Glomerular endothelial cell (primary cell): ENCODE data around the gene SMYD4. TPM values are rescaled to one million over a fixed set of nuclear protein-coding genes. Genes with fewer than 3 reads are reported as not detected.
"Not testable (repeated sequence)": the region's sequence is repeated elsewhere in the genome, so short reads cannot be mapped to it uniquely, and the experiment has no call there.

Experiments used
- DNase-seq: peaks from one replicate; pipeline ENCODE4 v3.0.0-alpha.2; 2011; ENCODE audit warnings: low read depth, low spot score; ENCODE audit errors: extremely low read depth
- total RNA-seq: library from RNA; depleted of rRNA; stranded (reverse); fragments of >200 nt; gene quantifications from 2 replicates; pipeline ENCODE4 v1.2.3, GENCODE V29; 2015

SMYD4 gene
- total RNA-seq, 1 donor from 2014 or later = 9.2 TPM

DNA sequence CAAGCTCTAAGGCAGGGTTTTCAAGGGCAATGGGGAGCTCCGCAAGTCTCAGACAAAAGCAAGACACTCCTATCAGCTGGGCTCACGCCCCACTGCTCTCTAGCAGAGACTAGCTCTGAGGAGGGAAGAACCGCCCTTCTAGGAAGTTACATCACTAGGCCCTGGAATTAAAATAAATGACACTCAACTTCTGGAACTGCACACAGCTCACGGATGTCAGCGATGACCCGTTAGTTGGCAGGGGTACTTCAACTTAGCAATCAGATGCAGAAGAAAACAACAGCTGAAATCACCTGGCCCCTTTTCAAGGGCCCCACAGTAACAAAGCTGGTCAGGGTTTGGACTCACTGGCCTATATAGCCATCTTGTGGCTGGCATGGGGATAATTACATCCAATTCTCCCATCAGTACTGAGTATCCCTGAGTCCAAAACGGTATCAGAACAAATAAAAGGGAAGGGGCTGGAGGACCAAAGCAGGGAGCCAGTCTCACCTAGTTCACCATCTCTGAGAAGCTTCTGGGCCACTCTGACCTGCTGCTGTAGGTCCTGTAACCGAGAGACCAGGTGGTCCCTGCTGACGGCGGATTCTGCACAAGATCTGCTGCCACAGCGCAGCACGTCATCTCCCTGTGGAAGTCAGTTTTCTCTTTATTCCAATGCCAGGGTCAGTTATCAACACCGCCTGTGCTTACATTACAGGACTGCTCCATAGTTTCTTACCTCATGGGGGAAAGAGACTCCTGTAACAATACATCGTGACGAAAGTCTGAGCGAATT, 45.7 kb downstream of the SMYD4 start:
- no peak for DNase-seq

DNA sequence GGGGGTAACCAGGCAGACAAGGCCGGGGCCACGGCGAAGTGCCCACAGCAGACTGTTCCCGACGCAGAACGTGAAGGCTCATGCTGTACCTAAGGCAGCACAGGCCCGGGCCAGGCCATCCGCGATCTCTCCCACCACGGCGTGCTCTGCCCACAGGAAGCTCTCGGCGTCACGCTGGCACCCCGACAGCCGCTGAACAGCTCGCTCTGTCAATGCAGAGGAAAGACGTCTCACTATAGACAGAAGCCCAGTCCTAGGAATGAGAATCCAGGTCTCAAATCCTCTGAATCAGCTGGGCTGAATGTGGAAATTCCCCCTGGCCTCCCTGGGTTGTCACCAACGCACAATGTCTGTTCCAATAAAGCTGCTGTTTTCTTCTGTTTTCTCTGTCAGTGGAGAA, 46.4 kb downstream of the SMYD4 start:
- DNase-seq = no peak

DNA sequence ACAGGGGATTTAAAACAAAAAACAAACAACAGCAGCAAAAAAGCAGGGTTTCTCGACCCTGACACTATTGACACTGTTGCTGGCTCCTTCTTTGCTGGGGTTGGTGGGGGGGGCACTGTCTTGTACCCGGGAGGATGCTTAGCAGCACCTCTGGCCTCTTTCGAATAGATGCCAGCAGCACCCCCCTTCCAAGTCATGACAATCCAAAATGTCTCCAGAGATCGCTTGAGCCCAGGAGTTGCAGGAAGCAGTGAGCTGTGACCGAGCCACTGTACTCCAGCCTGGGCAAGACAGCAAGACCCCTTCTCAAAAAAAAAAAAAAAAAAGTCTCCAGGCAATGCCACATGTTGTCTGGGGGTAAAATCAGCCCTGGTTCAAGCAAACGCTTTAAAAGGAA, 47.5 kb downstream of the SMYD4 start:
- no peak for DNase-seq

DNA sequence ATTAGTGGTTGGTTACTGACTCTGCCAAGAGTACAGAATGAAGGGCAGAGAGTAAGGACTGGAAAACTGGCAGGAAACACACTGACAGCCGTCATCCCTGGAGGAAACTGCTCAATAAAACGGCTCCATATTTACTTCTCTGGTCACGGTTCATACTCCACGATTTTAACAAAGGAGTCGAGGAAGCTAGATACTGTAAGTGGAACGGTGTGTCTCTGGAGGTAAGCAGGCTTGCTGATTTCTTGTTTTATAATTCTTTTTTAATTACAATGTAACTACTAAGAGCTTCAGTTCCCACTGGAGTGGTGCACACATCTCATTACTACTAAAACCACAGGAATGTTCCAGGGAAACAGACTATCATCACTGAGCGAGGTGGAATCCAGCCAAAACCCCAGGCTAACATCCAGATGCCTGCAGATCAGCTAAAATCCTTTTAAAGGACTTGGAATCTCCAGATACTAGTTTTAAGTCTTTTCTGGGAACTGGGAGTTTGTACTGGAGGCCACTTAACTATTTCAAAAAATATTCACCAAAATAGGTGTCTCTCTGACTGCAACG, 50.1 kb downstream of the SMYD4 start:
- DNase-seq = no peak

DNA sequence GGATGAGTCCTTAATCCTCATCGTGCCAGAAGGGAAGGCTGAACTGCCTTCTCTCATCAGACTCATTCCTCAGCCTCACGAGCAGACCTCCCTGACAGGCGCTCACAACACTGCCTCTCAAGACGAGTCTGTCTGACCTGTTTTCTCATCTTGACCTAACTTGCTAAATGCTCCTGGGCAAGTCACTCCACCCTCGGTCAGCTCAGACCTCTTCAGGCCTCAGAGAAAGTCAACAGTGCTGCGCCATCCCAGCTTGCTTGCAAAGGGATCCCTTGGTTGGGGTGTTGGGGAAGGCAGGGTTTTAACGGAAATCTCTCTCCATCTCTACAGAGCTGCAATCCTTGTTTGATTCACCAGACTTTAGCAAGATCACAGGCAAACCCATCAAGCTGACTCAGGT, 52.8 kb downstream of the SMYD4 start:
- no peak for DNase-seq

DNA sequence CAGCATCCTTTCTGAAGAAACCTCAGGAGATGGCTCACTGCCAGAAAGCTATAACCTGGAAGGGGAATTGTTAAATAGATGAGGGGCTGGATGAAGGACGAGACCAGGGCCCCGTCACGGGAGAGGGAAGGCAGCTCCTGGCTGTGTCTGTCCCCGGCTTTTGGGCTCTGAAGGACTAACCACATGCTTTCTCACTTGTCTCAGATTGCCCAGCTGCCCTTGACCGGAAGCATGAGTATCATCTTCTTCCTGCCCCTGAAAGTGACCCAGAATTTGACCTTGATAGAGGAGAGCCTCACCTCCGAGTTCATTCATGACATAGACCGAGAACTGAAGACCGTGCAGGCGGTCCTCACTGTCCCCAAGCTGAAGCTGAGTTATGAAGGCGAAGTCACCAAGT, 53.4 kb downstream of the SMYD4 start:
- no peak for DNase-seq

DNA sequence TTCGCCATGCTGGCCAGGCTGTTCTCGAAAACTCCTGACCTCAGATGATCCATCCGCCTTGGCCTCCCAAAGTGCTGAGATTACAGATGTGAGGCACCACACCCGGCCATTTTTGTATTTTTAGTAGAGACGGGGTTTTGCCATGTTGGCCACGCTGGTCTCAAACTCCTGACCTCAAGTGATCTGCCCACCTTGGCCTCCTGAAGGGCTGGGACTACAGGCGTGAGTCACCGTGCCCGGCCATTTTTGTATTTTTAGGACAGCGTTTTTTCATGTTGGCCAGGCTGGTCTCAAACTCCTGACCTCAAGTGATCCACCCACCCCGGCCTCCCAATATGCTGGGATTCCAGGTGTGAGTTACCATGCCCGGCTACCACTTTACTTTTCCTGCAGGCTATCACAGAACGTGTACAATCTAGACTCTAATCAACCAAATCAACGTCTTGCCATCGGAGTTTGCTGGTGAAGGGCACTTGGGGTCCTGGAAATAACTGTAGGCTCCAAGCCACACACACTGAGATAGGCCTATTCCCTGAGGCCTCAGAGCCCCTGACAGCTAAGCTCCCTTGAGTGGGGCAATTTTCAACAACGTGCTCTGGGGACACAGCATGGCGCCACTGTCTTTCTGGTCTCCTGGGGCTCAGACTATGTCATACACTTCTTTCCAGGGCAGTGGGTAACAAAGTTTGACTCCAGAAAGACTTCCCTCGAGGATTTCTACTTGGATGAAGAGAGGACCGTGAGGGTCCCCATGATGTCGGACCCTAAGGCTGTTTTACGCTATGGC, 55.1 kb downstream of the SMYD4 start:
- no peak for DNase-seq

DNA sequence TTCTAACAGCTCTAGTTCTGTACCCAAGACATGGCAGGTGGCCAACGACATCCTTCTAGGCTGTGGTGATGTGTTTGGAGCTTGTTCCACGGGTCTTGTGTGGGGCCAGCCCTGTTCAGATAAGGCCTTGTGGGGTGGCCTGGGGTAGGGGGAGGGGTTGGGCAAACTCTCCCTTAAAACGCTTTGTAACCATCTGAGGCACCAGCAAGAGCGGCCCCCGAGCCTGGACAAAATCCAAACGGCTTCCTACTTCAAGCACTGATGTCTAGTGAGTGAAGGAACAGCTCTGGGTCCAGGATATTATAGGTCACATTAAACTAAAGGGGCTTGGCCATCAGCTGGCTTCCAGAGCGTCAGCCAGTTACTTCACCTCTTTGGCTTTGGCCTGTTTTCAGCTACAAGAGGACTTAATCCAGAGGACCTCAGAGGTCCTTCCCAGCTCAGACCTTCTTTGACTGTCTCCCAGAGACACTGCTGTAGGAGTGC, 56.0 kb downstream of the SMYD4 start:
- DNase-seq = no peak

DNA sequence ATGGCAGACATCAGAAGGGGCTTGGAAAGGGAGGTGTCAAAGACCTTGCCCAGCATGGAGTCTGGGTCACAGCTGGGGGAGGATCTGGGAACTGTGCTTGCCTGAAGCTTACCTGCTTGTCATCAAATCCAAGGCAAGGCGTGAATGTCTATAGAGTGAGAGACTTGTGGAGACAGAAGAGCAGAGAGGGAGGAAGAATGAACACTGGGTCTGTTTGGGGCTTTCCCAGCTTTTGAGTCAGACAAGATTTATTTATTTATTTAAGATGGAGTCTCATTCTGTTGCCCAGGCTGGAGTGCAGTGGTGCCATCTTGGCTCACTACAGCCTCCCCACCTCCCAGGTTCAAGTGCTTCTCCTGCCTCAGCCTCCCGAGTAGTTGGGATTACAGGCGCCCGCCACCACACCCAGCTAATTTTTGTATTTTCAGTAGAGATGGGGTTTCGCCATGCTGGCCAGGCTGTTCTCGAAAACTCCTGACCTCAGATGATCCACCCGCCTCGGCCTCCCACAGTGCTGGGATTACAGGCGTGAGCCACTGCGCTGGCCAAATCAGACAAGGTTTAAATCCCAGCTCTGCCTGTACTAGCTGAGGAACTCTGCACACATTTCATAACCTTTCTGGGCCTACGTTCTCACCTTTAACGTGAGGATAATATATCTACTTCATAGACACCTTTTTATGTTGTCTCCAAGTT, 56.6 kb downstream of the SMYD4 start:
- not testable (repeated sequence) for DNase-seq

DNA sequence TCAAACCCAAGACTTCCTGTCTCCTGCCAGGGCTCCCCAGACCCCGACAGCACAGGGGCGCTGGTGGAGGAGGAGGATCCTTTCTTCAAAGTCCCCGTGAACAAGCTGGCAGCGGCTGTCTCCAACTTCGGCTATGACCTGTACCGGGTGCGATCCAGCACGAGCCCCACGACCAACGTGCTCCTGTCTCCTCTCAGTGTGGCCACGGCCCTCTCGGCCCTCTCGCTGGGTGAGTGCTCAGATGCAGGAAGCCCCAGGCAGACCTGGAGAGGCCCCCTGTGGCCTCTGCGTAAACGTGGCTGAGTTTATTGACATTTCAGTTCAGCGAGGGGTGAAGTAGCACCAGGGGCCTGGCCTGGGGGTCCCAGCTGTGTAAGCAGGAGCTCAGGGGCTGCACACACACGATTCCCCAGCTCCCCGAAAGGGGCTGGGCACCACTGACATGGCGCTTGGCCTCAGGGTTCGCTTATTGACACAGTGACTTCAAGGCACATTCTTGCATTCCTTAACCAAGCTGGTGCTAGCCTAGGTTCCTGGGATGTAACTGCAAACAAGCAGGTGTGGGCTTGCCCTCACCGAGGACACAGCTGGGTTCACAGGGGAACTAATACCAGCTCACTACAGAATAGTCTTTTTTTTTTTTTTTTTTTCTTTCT, 59.8 kb downstream of the SMYD4 start:
- DNase-seq = no peak

DNA sequence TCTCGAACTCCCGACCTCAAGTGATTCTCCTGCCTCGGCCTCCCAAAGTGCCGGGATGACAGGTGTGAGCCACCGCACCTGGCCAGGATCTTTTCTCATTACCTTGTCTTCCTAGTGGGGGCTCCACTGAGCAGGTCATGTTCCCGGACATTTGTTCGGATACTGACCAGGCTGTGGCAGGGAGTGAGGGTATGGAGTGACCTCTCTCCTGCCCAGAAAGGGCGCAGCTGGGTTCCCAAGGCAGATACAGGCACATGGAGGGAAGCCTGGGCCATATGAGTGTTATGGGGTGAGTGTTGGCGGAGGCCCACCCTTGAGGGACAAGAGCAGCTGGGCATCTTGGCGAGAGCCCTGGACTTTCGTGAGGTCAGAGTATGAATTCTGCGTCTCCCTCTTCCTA, 62.3 kb downstream of the SMYD4 start:
- DNase-seq = no peak

DNA sequence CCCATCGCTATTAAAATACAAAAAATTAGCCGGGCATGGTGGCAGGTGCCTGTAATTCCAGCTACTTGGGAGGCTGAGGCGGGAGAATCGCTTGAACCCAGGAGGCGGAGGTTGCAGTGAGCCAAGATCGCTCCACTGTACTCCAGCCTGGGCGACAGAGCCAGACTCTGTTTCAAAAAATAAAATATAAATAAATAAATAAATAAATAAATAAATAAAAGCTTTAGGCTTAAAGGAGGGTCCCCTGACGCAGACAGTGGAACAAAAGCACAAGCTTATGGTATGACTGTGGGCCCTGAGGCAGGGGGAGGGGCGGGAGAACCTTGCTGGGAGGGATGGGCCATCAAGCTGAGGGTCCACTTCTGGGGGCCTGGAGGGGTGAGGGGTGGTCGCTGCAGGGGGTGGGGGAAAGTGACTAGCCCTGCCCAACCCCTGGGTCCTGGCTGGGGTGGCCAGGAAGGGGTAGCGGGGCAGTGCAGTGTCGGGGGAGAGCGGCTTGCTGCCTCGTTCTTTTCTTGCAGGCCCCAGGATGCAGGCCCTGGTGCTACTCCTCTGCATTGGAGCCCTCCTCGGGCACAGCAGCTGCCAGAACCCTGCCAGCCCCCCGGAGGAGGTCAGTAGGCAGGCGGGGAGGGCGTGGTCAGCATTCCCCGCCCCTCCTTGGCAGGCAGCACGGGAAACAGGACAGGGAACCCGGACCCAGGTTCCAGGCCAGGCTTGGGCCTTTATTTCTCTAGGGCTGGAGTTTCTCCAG, 63.1 kb downstream of the SMYD4 start:
- no peak for DNase-seq

DNA sequence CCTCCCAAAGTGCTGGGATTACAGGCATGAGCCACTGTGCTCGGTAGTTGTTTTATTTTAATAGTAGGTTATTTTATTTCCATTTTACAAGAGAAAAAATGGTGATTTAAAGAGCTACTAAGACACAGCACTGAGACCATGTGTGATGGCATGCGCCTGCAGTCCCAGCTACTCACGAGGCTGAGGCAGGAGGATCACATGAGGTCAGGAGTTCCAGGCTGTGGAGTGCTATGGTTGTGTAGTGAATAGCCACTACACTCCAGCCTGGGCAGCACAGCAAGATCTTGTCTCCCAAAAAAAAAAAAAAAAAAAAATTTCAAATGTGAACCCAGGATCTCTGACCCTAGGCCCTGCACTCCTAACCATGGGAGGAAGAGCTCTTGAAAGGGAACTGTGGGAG, 64.1 kb downstream of the SMYD4 start:
- no peak for DNase-seq

DNA sequence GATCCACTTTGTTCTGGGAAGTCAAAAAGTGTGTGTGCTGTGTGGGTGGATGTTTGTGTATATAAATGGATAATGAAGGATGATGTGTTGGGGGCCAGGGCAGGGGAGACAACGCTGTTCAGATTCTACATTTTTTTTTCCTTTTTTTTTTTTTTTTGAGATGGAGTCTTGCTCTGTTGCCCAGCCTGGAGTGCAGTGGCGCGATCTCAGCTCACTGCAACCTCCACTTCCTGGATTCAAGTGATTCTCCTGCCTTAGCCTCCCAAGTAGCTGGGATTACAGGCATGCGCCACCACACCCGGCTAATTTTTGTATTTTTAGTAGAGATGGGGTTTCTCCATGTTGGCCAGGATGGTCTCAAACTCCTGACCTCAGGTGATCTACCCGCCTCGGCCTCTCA, 65.0 kb downstream of the SMYD4 start:
- DNase-seq = not testable (repeated sequence)

DNA sequence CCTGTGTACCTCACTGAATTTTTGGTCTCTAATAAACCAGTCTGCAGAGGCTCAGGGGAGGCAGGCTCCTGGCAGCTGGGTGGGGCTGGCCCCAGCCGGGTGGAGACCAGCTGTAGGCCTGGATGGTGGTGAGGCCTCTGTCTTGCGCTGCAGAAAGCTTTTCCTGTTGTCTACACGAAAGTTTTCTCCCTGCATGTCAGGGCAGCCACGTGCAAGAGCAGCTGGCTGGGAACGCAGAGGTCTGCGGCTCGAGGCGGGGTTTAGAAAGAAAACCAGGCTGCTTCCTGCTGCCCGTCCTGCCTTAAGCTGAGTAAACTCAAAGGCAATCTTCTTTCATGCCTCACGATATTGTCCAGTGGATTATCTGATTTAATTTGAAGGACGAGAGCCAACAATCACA, 65.4 kb downstream of the SMYD4 start:
- DNase-seq = no peak

DNA sequence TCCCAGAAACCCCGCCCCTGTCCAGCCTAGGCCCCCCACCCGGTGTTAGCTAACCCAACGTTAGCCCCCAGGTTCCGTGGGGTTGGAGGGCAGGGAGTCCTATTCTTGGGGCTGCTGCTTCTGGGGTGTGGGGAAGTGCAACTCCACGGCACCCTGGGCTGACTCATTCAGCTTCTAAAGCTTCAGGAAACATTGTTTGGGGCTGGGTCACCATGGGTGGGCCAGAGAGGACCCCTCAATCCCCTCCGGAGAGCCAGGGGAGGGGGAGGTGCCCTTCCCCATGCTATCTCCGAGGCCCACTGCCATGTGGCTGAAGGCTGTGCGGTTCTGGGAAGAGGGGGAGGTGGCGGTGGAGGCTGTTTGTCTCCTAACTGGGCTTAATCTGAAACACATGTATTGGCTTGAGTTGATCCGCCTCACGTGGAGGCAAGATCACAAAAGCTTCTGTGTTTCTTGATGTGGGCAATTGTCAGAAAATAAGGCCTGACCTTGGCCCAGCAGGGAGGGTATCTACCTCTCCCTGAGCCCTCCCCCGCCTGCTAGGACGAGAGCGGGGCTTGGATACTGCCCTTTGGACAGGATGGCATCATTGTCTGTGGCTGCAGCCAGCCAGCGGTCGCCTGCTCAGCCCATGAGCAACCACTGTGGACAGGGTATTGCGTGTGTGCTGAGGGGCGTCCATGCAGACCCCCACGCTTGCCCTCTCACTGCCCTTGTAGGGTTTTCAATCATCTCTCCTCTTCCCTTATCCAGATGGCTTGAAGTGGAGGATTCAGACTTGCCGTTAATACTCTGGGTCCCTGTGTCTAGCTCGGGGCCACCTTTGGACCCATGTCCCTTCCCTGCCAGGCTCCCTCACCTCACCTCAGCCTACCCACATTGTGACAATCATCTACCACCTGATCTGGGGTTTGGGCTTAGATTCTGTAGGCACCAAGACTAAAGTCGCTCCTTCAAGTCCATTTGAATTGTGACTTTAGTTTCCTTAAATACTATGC, 66.5 kb downstream of the SMYD4 start:
- DNase-seq = no peak

DNA sequence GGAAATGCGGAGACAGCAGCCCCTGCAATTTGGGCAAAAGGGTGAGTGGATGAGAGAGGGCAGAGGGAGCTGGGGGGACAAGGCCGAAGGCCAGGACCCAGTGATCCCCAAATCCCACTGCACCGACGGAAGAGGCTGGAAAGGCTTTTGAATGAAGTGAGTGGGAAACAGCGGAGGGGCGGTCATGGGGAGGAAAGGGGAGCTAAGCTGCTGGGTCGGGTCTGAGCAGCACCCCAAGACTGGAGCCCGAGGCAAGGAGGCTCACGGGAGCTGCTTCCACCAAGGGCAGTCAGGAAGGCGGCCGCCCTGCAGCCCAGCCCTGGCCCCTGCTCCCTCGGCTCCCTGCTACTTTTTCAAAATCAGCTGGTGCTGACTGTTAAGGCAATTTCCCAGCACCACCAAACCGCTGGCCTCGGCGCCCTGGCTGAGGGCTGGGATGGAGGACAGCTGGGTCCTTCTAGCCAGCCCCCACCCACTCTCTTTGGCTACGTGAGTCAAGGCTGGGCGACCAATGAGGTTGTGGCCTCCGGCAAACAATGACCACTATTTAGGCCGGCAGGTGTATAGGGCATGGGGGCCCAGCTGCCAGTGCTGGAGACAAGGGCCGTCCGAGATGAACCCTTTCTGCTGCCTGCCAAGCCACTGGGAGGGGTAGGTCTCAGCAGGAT, 67.3 kb downstream of the SMYD4 start:
- no peak for DNase-seq

DNA sequence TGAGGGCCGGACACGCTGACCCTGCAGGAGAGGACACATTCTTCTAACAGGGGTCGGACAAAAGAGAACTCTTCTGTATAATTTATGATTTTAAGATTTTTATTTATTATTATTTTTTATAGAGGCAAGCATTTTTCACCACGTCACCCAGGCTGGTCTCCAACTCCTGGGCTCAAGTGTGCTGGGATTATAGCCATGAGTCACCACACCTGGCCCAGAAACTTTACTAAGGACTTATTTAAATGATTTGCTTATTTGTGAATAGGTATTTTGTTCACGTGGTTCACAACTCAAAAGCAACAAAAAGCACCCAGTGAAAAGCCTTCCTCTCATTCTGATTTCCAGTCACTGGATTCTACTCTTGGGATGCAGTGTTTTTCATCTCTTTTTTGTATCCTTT, 70.2 kb downstream of the SMYD4 start:
- DNase-seq = no peak
